ENCODE results near the gene NDUFB10. TPM values are rescaled to one million over a fixed set of nuclear protein-coding genes. Genes with fewer than 3 reads are reported as not detected.

Gene NDUFB10
- total and polyA plus RNA-seq, 2 donors from 2014 or later, result 123 to 432 TPM

DNA sequence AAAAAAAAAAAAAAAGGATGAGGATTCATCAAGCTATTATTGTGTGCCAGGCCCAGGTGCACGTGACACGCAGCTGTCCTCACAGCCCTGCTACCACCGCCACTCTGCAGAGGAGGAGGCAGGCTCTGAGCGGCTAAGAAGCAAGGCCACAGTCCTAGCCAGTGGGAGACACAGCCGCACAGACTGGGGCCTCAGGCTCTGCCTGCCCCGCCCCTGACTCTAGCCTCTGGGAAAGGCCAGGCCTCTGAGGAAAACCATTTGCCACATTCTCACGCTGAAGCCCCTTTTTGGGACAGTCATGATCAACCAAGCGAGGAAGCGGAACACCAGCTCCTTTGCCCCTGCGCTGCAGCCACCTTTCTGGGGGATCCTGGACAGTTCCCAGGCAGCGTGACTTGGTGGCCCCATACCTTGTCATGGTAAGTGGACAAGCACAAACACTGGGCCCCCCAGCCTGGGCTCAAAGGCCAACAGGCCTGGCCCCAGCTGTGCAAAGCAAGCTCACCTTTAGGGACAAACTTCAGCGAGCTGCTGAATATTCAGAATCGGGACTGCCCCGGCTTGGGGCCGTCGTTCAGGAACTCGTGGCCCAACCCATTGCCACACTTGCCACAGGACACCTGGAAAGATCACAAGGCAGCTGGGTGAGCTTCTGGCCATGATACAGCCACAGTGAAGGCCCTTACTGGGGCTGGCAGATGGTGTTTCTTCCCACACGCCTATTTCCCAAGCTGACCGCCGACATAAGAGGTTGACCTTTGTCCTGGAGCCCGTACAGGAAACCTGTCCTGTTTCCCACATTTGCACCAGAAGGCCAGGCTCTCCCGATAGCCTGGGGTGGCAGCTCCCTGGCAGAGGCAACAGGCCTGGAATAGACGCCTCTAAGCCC is 18.8 kb upstream of the NDUFB10 start:
- Histone ChIP-seq H3K36me3 (ENCODE audit: control insufficient read depth in 2 of 3, insufficient read depth in 3 of 3, low read length in 3 of 3) (peaks cover 0 to 9% (median 6%) of the 10 kb centered on the region in 3 donors), H3K27ac (ENCODE audit: low read depth in 2 of 2, low read length in 2 of 2) (peak overlapping the region in 1 of 2 donors; percentile 57), H3K9me3 (ENCODE audit: control insufficient read depth in 2 of 3, insufficient read depth in 1 of 3, low read length in 3 of 3) (no peaks in the 10 kb centered on the region), H3K4me1 (ENCODE audit: control insufficient read depth in 2 of 3, insufficient read depth in 2 of 3, low read depth in 1 of 3, low read length in 3 of 3) (peaks cover 0 to 10% (median 0%) of the 10 kb centered on the region in 3 donors), H3K27me3 (ENCODE audit: control insufficient read depth, insufficient read depth, low read length) (no peaks in the 10 kb centered on the region), H3K4me3 (ENCODE audit: low read length in 3 of 3) (peak overlapping the region in 2 of 3 donors; percentile 6 to 86), H3K9ac (ENCODE audit: low read length in 3 of 3) (no peak overlapping the region)
- no peak for TF ChIP-seq CTCF (IDR thresholded peaks at IDR 0.05; ENCODE audit: borderline replicate concordance, extremely low read depth, insufficient read depth)
- intact Hi-C loops (cut with DNase I), result no loop called here
- DNase-seq (peak in 4 of 5 donors; percentile 61 to 79 (median 76)), FAIRE-seq (no peak)

- FAIRE-seq (no peak), DNase-seq (peak in 1 of 5 donors; percentile 53)
- Histone ChIP-seq H3K36me3 (ENCODE audit: control insufficient read depth in 2 of 3, insufficient read depth in 3 of 3, low read length in 3 of 3) (peaks cover 0 to 9% (median 6%) of the 10 kb centered on the region in 3 donors), H3K4me3 (ENCODE audit: low read length in 3 of 3) (peak overlapping the region in 2 of 3 donors; percentile 71 to 86), H3K27me3 (ENCODE audit: control insufficient read depth, insufficient read depth, low read length) (no peaks in the 10 kb centered on the region), H3K9me3 (ENCODE audit: control insufficient read depth in 2 of 3, insufficient read depth in 1 of 3, low read length in 3 of 3) (no peaks in the 10 kb centered on the region), H3K4me1 (ENCODE audit: control insufficient read depth in 2 of 3, insufficient read depth in 2 of 3, low read depth in 1 of 3, low read length in 3 of 3) (peaks cover 0 to 10% (median 0%) of the 10 kb centered on the region in 3 donors), H3K27ac (ENCODE audit: low read depth in 2 of 2, low read length in 2 of 2) (peak overlapping the region; percentile 54 to 57), H3K9ac (ENCODE audit: low read length in 3 of 3) (peak overlapping the region in 1 of 3 donors; percentile 74)
- peak; percentile 23 for TF ChIP-seq CTCF (IDR thresholded peaks at IDR 0.05; ENCODE audit: borderline replicate concordance, extremely low read depth, insufficient read depth)
- intact Hi-C loops (cut with DNase I), result no loop called here
These were observed 17.9 kb upstream of the NDUFB10 start for GRCh38 chr16:1941162-1942046.

GRCh38 chr16:1942047-1942809 is 17.1 kb upstream of the NDUFB10 start:
- intact Hi-C loops (cut with DNase I), result no loop called here
- Histone ChIP-seq H3K4me1 (ENCODE audit: control insufficient read depth in 2 of 3, insufficient read depth in 2 of 3, low read depth in 1 of 3, low read length in 3 of 3) (peaks cover 0 to 10% (median 0%) of the 10 kb centered on the region in 3 donors), H3K4me3 (ENCODE audit: low read length in 3 of 3) (peak overlapping the region; percentile 61 to 86 (median 71)), H3K9me3 (ENCODE audit: control insufficient read depth in 2 of 3, insufficient read depth in 1 of 3, low read length in 3 of 3) (no peaks in the 10 kb centered on the region), H3K27me3 (ENCODE audit: control insufficient read depth, insufficient read depth, low read length) (no peaks in the 10 kb centered on the region), H3K9ac (ENCODE audit: low read length in 3 of 3) (peak overlapping the region; percentile 33 to 74 (median 63)), H3K36me3 (ENCODE audit: control insufficient read depth in 2 of 3, insufficient read depth in 3 of 3, low read length in 3 of 3) (peaks cover 0 to 9% (median 6%) of the 10 kb centered on the region in 3 donors), H3K27ac (ENCODE audit: low read depth in 2 of 2, low read length in 2 of 2) (peak overlapping the region; percentile 76 to 81)
- FAIRE-seq, result no peak
- TF ChIP-seq CTCF (IDR thresholded peaks at IDR 0.05; ENCODE audit: borderline replicate concordance, extremely low read depth, insufficient read depth), result no peak
- no peak for DNase-seq
